Measurements from ENCODE around the gene TRAF3IP1.
"Not testable (repeated sequence)": the region's sequence is repeated elsewhere in the genome, so short reads cannot be mapped to it uniquely, and the experiment has no call there.

GRCh38 chr2:238273433-238273832, 46.9 kb upstream of the TRAF3IP1 start:
- TF ChIP-seq, protein P1, sequence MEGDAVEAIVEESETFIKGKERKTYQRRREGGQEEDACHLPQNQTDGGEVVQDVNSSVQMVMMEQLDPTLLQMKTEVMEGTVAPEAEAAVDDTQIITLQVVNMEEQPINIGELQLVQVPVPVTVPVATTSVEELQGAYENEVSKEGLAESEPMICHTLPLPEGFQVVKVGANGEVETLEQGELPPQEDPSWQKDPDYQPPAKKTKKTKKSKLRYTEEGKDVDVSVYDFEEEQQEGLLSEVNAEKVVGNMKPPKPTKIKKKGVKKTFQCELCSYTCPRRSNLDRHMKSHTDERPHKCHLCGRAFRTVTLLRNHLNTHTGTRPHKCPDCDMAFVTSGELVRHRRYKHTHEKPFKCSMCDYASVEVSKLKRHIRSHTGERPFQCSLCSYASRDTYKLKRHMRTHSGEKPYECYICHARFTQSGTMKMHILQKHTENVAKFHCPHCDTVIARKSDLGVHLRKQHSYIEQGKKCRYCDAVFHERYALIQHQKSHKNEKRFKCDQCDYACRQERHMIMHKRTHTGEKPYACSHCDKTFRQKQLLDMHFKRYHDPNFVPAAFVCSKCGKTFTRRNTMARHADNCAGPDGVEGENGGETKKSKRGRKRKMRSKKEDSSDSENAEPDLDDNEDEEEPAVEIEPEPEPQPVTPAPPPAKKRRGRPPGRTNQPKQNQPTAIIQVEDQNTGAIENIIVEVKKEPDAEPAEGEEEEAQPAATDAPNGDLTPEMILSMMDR (IDR thresholded peaks at IDR 0.05): not testable (repeated sequence)
- not testable (repeated sequence) for TF ChIP-seq EP300 (IDR thresholded peaks at IDR 0.05; ENCODE audit: low read depth)
